HepG2 (cell line): ENCODE data around the gene VPS13D. TPM values are rescaled to one million over a fixed set of nuclear protein-coding genes. Genes with fewer than 3 reads are reported as not detected.
A peak's percentile ranks its signal among the peaks of the same experiment; 100 is the strongest.

Experiments
- ATAC-seq: fragments of 200-7000 bp; cut with Tn5 transposase; 3 replicates; pipeline ENCODE4 v1.9.1; 2020; ENCODE audit warnings: mild to moderate bottlenecking, moderate library complexity
- BruUV-seq: library from RNA; stranded (reverse); fragments of 400-500 nt; replicated peaks from 2 replicates; lab custom pipeline; 2021; lab: Mats Ljungman, UMichigan
- CTCF ChIA-PET: fragments of 300-600 bp; formaldehyde crosslinking; extraction: SDS; loops from one replicate; lab custom pipeline; 2021; ENCODE audit warnings: low total read pairs, inconsistent platforms, low intra/inter-chr PET ratio; lab: Yijun Ruan, JAX
- POLR2A ChIA-PET: fragments of 350-600 bp; sonication (Branson Sonifier 250); formaldehyde crosslinking; loops from one replicate; lab custom pipeline; 2020; ENCODE audit warnings: antibody characterized with exemption, inconsistent platforms; lab: Yijun Ruan, JAX
- DNase-seq: peaks from one replicate; pipeline ENCODE4 v3.0.0-alpha.2; 2015; ENCODE audit warnings: low spot score
- FAIRE-seq: peaks from 3 replicates; lab custom pipeline; 2011; peaks lifted over from hg19 to GRCh38; lab: Jason Lieb, UNC
- H2AFZ ChIP-seq: one replicate; pipeline ENCODE4 v1.6.1; 2011; ENCODE audit warnings: low read length, inconsistent platforms
- H3K27ac ChIP-seq: fragments of 300-600 bp; 3 replicates; pipeline ENCODE4 v1.8.0; 2011; ENCODE audit warnings: mixed run types, mild to moderate bottlenecking, mixed read lengths, low read length, inconsistent platforms; ENCODE audit not compliant: insufficient read depth; ENCODE audit errors: extremely low read length
- H3K27me3 ChIP-seq, 2 experiments: fragments of 200-600 bp in 1 of 2; 2 replicates in 1 of 2; 3 replicates in 1 of 2; pipeline versions ENCODE4 v1.6.0 to v1.8.0; 2011; ENCODE audit warnings: low read length in 2 of 2, mild to moderate bottlenecking in 2 of 2, moderate library complexity in 2 of 2, inconsistent platforms in 1 of 2; ENCODE audit not compliant: insufficient read depth in 2 of 2, control insufficient read depth in 1 of 2
- H3K36me3 ChIP-seq, 2 experiments: fragments of 200-600 bp in 1 of 2; replicated peaks in 1 of 2; 2 replicates in 1 of 2; 3 replicates in 1 of 2; pipeline versions ENCODE4 v1.5.1 to v1.8.0; 2011; ENCODE audit warnings: low read length in 2 of 2, inconsistent platforms in 1 of 2; ENCODE audit not compliant: insufficient read depth in 2 of 2, control insufficient read depth in 1 of 2
- H3K4me1 ChIP-seq: 2 replicates; pipeline ENCODE4 v1.5.1; 2012; ENCODE audit warnings: low read length, inconsistent platforms; ENCODE audit not compliant: insufficient read depth
- H3K4me2 ChIP-seq: 2 replicates; pipeline ENCODE4 v1.6.0; 2011; ENCODE audit warnings: low read depth, low read length, inconsistent platforms
- H3K4me3 ChIP-seq, 3 experiments: fragments of 200-600 bp in 1 of 3; sonication (generic), shearing (Covaris generic) in 1 of 3; replicated peaks in 1 of 3; 2 replicates each; pipeline ENCODE4 v1.5.1; 2011 to 2016; ENCODE audit warnings: low read length in 3 of 3, inconsistent platforms in 2 of 3, low read depth in 2 of 3, mild to moderate bottlenecking in 2 of 3, control low read depth in 1 of 3, mixed read lengths in 1 of 3; ENCODE audit not compliant: insufficient read depth in 1 of 3
- H3K79me2 ChIP-seq: one replicate; pipeline ENCODE4 v1.6.1; 2011; ENCODE audit warnings: low read length, inconsistent platforms; ENCODE audit not compliant: insufficient read depth
- H3K9ac ChIP-seq: 2 replicates; pipeline ENCODE4 v1.6.0; 2011; ENCODE audit warnings: mild to moderate bottlenecking, low read depth, low read length, inconsistent platforms; ENCODE audit not compliant: insufficient read depth
- H3K9me3 ChIP-seq: 2 replicates; pipeline ENCODE4 v1.5.1; 2012; ENCODE audit warnings: mild to moderate bottlenecking, low read length
- H4K20me1 ChIP-seq: 2 replicates; pipeline ENCODE4 v1.6.0; 2011; ENCODE audit warnings: inconsistent platforms, mild to moderate bottlenecking, low read length, moderate library complexity; ENCODE audit not compliant: insufficient read depth
- MED1 ChIP-seq: sonication (generic); formaldehyde crosslinking; IDR thresholded peaks from 2 replicates; pipeline ENCODE4 v1.4.0; 2020; ENCODE audit warnings: missing genetic modification reagents
- NCOA2 ChIP-seq: sonication (generic); formaldehyde crosslinking; IDR thresholded peaks from 2 replicates; pipeline ENCODE4 v1.8.0; 2022; ENCODE audit warnings: inconsistent platforms
- SMC3 ChIP-seq: IDR thresholded peaks from 2 replicates; pipeline ENCODE4 v1.6.1; 2011; ENCODE audit warnings: low read length, improper control_type of control experiment
- STAG1 ChIP-seq: sonication (generic); formaldehyde crosslinking; IDR thresholded peaks from 2 replicates; pipeline ENCODE4 v1.4.0; 2020; ENCODE audit warnings: missing genetic modification reagents
- WGBS: methylation state at CpG from one replicate; pipeline ENCODE4 v1.1.6; 2017; ENCODE audit warnings: low lambda C conversion rate; 5-methylcytosine and 5-hydroxymethylcytosine counted together
- in situ Hi-C: cut with HindIII; loops from 2 replicates; pipeline ENCODE4 v1.10.0; 2017; ENCODE audit warnings: low pct_unique_long_range_greater_than_20kb; ENCODE audit not compliant: extremely low pct_ligation_motif_present
- intact Hi-C: fragments of 100-400 bp; cut with micrococcal nuclease; formaldehyde crosslinking; loops from one replicate; pipeline ENCODE4 v1.10.0; 2022; ENCODE audit not compliant: unreplicated experiment
- polyA plus RNA-seq, 8 experiments: library from polyadenylated mRNA; depleted of rRNA in 3 of 8; stranded (reverse) in 7 of 8; unstranded in 1 of 8; fragments of >200 nt; fragmentation: Illumina TruSeq in 4 of 8; extraction: Trizol in 4 of 8; gene quantifications; 2 replicates each; pipeline versions ENCODE4 v1.2.1 to v1.2.3, GENCODE V29; 2011 to 2016; ENCODE audit warnings: low read depth in 4 of 8, missing spikeins in 1 of 8, mixed read lengths in 1 of 8; ENCODE audit not compliant: insufficient read depth in 1 of 8
- total RNA-seq, 5 experiments: library from RNA; depleted of rRNA; stranded (reverse); fragments of >200 nt; fragmentation: Illumina TruSeq; extraction: Trizol; gene quantifications; 2 replicates each; pipeline ENCODE4 v1.2.3, GENCODE V29; 2016; ENCODE audit warnings: low read depth in 1 of 5
- TF ChIP-seq, protein P1 (sequence below): sonication (generic); formaldehyde crosslinking; IDR thresholded peaks from 2 replicates; pipeline ENCODE4 v1.4.0; 2020; ENCODE audit warnings: missing genetic modification reagents
- TF ChIP-seq, protein P2 (sequence below): sonication (generic); formaldehyde crosslinking; IDR thresholded peaks from 2 replicates; pipeline ENCODE4 v1.5.0; 2020; ENCODE audit warnings: mild to moderate bottlenecking, missing genetic modification reagents, moderate library complexity

The VPS13D gene
- total and polyA plus RNA-seq, 2 of the 13 experiments (the other 11 are each of a cell fraction or from before 2014, with no cell fraction given), result 8.6 to 13.9 TPM

DNA sequence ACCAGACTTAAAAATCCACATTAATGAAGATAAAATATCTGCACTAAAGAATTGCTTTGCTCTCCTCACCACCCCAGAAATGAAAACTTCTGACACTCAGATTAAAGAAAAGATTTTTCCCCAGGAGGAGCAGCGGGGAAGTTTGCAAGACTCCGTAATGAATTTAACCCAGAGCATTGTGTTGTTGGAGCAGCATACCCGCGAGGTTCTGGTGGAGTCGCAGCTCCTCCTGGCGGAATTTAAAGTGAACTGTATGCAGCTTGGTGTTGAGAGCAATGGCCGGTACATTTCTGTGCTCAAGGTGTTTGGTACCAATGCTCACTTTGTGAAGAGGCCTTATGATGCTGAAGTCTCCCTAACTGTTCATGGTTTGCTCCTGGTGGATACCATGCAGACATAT lies 46.4 kb downstream of the VPS13D start:
- TF ChIP-seq MED1 (CRISPR knock-in tag) (no peak), SMC3 (peak; percentile 28; the same call in 1 of the 2 replicates), NCOA2 (CRISPR knock-in tag) (no peak), STAG1 (peak; percentile 53)
- TF ChIP-seq, protein P1, sequence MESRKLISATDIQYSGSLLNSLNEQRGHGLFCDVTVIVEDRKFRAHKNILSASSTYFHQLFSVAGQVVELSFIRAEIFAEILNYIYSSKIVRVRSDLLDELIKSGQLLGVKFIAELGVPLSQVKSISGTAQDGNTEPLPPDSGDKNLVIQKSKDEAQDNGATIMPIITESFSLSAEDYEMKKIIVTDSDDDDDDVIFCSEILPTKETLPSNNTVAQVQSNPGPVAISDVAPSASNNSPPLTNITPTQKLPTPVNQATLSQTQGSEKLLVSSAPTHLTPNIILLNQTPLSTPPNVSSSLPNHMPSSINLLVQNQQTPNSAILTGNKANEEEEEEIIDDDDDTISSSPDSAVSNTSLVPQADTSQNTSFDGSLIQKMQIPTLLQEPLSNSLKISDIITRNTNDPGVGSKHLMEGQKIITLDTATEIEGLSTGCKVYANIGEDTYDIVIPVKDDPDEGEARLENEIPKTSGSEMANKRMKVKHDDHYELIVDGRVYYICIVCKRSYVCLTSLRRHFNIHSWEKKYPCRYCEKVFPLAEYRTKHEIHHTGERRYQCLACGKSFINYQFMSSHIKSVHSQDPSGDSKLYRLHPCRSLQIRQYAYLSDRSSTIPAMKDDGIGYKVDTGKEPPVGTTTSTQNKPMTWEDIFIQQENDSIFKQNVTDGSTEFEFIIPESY (CRISPR knock-in tag), result peak; percentile 81
- TF ChIP-seq, protein P2, sequence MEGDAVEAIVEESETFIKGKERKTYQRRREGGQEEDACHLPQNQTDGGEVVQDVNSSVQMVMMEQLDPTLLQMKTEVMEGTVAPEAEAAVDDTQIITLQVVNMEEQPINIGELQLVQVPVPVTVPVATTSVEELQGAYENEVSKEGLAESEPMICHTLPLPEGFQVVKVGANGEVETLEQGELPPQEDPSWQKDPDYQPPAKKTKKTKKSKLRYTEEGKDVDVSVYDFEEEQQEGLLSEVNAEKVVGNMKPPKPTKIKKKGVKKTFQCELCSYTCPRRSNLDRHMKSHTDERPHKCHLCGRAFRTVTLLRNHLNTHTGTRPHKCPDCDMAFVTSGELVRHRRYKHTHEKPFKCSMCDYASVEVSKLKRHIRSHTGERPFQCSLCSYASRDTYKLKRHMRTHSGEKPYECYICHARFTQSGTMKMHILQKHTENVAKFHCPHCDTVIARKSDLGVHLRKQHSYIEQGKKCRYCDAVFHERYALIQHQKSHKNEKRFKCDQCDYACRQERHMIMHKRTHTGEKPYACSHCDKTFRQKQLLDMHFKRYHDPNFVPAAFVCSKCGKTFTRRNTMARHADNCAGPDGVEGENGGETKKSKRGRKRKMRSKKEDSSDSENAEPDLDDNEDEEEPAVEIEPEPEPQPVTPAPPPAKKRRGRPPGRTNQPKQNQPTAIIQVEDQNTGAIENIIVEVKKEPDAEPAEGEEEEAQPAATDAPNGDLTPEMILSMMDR, result peak; percentile 53
- TF ChIP-seq, all 625 proteins: peak for 4
- CTCF ChIA-PET, result interaction anchor here (1.1 to 3.3 kb wide), 3 partner anchors 47 to 383 kb away, joined by 6 to 19 read pairs (median 7); partner anchors contain the start of gene VPS13D

More for the DNA sequence above, 46.4 kb downstream of the VPS13D start:
- peak; percentile 66 for ATAC-seq
- H3K27ac ChIP-seq, result no peak overlapping the region
- no peaks in the 10 kb centered on the region for H3K79me2 ChIP-seq
- H4K20me1 ChIP-seq, result no peaks in the 10 kb centered on the region
- no peaks in the 10 kb centered on the region for H3K9me3 ChIP-seq
- intact Hi-C loops (no loop called here), in situ Hi-C loops (loop anchor here (10.0 kb wide), 2 partner anchors 379 to 499 kb away; partner anchors contain the start of gene PRAMEF12)
- H2AFZ ChIP-seq, result no peak overlapping the region
- H3K36me3 ChIP-seq, result peaks cover 7 to 29% of the 10 kb centered on the region in 2 experiments
- no peak overlapping the region for H3K9ac ChIP-seq
- no peak overlapping the region for H3K4me3 ChIP-seq
- peak; percentile 32 for DNase-seq
- no peaks in the 10 kb centered on the region for H3K4me1 ChIP-seq
- H3K27me3 ChIP-seq, result no peaks in the 10 kb centered on the region
- FAIRE-seq, result peak; percentile 49
- H3K4me2 ChIP-seq, result no peak overlapping the region
- no TSS peak for BruUV-seq
- WGBS, result 77% methylated on average over 7 of the region's 7 CpGs
- POLR2A ChIA-PET, result no interaction called here
